Activated CD8-positive, alpha-beta memory T cell treated with anti-CD3 and anti-CD28 coated beads, Interleukin-2, amount 50 U/mL, for 1 hour (primary cell): ENCODE measurements around the gene NUAK1.
"Not testable (repeated sequence)": the region's sequence is repeated elsewhere in the genome, so short reads cannot be mapped to it uniquely, and the experiment has no call there.

Source experiments
- DNase-seq: peaks from one replicate; pipeline ENCODE4 v3.0.0-alpha.2; 2020; ENCODE audit errors: extremely low read depth

NUAK1 gene

DNA sequence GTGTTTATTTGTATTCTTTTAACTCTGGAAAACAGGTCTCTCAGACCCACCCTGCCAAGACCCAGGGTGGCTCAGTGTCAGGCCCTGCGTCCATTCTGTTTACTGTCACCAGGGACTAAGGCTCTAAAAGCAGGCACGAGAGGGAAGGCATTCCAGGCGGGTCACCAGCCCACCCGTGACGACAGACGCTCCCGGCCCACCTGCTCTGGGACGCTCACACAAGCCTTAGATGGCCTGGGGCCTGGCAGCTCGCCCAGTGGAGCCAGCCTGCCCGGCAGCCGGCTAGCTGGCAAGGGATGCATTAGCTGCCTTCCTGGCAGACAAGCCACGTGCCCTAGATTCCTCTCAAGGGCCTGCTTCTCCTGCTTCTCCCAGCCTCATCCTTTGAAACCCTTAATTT is 9.2 kb upstream of the NUAK1 start:
- no peak for DNase-seq

DNA sequence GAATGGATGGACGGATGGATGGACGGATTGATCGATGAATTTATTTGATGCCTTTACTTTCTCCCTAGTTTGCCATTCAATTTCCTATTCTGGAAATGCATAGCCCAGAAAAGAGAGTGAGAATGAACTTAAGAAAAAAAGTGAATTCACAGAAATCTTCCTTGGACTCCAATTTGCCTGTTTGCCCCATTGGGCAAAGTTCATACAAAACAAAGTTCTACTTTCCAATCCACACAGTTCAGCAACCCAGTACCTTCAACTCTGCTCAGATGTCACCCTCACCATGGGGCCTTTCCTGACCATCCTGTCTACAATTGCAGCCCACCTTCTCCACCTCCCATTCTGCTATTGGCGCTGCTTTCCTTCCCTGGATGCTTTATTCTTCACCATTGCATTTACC is 8.2 kb upstream of the NUAK1 start:
- no peak for DNase-seq

DNA sequence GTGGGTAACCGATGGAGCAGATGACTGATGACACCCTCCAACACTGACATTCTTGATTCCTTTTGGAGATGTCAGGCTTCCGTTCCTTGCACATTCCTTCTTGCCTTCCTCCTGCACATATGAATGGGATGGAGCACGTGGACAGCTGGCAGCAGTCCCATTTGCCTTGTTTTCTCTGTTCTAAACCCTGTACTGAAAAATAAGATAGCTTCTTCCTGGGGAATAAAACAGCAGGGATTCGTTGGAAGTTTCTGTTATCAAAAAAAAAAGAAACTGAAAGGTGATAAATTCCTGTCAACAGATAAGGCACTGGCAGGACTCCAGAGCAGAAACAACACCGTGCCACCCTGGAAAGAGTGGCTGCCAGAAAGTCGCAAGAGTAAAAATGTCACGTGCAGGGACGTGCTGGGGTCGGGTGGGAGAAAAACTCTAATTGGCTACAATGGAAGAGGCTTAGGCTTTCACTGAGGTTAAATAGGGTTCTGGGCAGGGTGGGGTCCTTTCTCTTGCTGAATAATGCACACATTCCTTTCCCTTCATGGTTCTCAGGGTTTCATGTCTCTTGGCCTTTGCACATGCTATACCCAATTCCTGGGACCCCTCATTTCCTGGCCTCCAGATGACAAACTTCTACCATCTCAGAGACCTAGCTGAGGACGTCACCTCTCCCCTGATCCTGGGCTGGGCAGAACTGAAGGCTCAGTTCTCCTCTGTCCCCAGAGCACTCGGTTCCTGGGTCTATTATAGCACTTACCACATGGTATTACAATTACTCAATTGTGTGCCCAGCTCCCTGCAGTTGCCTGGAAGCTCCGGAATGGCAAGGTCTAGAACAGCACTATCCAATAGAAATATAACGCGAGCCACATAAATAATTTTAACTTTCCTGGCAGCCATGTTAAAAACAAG is 7.0 kb upstream of the NUAK1 start:
- no peak for DNase-seq

DNA sequence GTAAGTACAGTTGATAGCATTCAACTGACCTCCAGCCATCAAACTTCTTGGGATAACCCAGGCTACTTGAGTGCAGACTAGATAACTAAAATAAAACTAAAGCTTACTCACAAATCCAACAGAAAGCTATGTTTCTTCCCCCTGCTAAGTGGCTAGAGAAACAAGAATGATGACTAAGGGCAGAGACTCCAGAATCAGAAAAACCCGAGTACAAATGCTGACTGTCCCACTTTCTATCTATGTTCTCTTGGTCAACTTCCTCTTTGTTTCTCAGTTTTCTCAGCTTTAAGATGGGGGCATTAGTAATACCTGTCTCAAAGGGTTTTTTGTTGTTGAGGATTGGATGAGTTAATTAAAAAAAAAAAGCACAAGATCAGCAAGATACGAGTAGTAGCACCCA is 6.1 kb upstream of the NUAK1 start:
- DNase-seq: no peak

DNA sequence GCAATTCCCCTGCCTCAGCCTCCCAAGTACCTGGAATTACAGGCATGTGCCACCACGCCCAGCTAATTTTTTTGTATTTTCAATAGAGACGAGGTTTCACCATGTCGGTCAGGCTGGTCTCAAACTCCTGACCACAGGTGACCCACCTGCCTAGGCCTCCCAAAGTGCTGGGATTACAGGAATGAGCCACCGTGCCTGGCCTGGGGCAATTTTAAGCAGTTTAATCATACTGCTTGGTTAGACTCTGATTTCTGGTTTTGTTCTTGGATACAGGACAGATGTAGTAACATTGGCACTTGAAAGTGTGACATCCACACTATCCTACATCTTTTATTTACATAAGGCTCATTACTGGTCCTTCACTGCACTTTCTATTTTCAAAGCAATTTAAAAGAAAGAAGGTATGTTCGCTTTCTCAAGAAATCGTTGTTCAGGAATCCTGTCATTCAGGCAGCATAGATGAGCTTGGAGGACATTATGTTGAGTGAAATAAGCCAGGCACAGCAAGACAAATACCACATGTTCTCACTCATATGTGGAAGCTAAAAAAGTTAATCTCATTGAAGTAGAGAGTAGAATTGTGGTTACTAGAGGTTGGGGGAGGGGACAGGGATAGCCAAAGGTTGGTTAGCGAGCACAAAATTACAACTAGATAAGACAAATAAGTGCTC is 4.0 kb upstream of the NUAK1 start:
- DNase-seq: no peak

DNA sequence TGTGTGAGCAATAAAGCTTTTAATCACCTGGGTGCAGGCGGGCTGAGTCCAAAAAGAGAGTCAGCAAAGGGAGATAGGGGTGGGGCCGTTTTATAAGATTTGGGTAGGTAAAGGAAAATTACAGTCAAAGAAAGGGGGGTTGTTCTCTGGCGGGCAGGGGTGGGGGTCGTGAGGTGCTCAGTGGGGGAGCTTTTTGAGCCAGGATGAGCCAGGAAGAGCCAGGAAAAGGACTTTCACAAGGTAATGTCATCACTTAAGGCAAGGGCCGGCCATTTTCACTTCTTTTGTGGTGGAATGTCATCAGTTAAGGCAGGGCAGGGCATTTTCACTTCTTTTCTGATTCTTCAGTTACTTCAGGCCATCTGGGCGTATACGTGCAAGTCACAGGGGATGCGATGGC is 3.2 kb upstream of the NUAK1 start:
- not testable (repeated sequence) for DNase-seq

DNA sequence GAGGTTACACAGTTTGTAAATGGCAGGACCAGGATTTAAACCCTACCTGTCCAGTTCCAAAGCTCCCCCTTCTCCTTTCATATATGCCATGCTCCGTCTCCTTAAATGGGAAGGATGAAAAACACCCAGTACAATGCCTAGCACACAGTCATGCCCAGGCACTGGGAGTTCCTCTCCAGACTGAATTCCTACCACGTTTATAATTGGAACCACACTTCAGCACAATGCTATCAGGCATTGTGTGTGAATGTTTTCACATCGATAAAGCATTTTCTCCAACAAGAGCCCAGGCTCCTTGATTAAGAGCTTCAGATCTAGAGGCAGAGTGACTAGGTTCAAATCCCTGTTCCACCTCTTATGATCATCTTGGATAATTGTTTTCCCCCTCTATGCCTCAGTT is 2.7 kb upstream of the NUAK1 start:
- DNase-seq: no peak

DNA sequence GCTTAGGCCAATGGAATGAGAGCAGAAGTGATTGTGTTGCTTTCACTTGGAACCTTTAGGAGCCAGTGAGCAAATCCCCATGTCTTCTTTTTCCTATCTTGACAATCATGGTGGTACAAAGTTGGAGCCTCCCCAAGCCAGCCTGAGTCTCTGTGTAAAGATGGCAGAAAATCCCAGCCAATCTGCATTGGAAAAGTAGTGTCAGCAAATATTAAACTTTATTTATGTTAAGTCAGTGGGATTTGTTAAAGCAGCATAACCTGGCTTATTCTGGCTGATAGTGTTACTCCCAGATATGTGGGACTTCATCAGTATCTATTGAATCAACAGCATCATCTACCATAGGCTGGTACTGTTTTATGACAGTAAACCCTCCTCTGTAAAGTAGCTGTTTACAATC is 2.2 kb upstream of the NUAK1 start:
- no peak for DNase-seq

DNA sequence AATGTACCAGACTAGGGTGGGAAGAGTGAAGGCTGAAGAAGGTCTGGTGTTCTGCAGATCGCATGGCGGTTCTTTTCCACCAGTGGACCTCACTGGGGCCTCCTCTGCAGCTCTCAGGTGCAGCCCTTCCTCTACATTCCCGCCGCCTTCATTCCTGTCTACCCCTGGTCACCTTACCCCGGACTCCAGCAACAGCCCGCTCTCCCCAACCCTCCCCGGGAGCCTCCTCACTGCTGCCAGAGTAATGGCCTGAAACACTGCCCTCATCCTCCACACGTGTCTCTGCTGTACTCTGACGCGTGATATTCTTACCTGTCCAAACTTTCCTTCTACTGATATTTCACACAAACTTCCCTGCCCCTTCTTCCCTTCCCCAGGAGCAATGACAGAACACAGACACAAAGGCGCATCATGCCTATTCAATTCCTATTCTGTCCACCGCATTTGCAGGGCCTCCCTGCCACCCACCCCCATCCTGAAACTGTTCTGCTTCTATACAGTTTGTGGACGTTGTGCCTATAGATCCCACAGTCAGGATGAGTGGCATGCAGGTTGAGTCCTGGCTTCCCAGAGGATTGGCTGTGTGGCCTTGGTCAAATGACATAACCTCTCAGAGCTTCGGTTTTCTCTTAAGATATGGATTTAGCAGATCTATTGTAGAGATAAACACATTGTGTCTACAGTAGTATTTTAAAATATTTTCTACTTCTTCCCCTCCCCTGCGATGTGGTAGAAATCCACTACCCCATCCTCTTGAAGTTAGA is 1.7 kb upstream of the NUAK1 start:
- no peak for DNase-seq

DNA sequence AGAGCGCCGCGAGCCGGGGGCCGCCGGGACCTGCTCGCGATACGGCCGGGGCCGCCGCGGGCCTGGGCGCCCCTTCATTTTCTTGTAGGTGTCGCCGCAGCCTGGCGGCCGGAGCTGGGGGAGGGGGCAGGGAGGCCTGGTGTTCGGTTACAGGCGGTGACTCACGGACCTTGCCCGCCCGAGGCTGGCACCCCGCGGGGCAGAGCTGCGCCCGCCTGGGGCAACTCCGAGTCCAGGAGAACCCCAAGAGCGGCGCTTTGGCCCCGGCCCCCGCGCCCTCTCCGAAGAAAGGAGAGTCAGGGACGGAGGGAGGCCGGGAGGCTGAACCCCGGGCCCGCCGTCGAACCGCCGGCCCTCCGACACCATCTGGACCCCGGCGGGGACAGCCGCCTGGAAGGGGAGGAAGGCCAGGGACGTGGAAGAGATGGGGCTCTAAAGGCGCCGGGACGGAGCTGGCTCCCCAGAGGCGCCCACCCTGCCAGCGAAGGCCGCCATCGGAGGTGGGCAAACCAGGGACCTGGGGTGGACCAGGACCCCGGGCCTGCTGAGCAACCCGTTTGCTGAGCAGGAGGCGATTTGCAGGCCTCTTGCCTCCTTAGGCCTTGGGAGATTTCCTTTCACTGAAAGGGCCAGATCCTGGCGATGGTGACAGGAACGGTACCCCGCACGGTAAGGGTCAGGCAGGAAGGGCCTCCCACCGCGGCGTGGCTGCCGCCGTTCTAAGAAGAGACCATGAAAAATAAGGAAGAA is 843 bp upstream of the NUAK1 start:
- no peak for DNase-seq

DNA sequence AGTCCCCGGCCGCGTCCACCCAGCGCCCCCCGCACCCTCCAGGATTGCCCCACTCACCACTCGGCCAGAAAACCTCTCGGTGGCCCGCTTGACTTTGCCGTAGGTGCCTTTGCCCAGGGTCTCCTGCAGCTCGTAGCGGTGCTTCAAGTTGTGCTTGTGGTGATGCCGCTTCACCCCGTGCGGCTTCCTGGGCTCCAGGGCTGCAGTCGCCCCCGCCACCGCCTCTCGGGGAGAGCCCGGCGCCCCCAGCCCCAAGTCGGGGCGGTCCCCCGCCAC is 459 bp downstream of the NUAK1 start:
- DNase-seq: no peak

DNA sequence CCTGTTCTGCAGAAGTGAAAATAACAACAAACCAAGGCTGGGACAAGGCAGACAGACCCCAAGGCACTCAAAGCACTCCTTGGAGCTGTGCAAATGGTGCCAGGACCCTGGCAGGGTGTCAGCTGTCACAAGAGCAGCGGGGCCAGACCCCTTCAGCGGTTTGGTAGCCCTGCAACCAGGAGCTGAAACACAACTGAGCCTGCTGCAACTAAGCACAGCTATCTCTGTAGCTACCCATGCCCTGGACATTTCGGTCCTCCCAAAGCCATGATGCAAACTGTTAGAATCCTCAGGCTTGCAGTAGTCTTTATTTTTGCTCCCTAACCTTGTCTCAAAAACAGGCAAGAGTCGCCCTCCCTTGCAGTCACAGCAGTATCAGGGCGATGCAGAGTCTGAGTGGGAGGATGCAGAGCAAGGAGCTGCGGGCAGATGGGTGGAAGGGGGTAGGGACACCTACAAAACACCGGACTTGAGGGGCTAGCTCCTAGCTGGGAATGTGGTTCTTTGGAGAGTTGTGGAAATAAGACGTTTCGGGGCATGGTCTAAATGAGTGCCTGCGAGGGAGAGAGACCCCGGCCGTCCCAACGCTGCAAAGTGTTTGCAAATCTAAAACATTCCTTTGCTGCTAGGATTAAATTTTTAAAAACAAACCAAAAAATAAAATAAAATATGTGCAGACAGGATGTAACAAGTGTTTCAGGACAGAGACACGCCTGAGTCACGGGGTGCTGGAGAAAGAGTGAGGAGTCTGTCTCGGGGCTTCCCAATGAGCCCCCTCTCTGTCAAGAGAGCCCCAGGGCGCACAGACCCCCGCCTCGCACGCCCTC is 1.0 kb downstream of the NUAK1 start:
- no peak for DNase-seq

DNA sequence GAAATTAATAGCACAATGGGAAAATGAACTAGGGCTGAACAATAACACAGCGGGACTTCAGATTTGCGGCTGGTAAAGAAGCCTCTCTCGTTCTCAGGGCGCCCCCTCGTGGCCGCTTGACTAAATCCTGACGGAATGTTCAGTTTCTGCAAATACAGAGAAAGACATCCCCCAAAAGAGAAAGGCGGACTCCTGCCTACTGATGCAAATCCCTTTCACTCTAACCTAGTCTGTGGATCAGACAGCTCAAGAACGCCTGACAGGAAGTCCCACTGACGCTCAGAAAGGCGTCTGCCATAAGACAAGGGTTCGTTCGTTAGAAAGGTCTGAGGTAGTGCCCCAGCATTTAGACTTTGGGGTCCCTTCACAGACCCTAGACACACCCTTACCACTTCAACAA is 2.5 kb downstream of the NUAK1 start:
- peak; percentile 36 for DNase-seq

DNA sequence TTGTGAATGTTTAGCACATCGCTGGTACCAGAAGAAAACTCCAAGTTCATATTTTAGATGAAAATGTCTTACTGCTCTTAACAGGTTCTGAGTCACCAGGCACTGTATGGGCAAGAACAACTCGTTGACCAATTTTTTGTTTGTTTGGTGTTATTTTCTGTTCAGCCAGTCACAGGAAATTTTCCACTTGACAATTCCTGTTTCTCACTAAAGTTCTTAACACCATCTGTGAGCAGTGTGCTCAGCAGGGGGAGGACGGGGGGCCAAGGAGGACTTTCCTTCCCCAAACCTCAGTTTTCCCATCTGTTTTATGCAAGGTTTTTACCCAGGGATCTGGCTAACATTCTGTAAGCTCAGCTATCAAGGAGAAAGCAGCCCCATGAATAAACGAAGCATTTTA is 3.0 kb downstream of the NUAK1 start:
- DNase-seq: no peak

DNA sequence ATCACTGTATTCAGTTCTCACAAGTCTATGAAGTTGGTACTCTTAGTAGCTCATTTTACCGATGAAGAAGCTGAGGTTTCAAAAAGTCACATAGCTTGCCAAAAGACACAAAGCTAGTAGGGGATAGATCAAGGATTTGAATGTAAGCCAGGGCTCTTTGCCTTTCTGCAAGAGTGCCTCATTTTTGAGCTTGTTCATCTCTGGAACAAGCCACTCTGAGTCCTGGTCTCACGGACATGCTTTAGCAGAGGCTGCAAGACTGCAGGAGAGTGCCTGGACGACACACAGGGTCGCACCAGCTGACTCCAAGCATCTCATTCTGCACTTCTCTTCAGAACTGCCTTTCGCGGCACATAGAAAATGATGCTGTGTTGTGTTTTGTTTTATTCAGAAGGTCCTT is 3.7 kb downstream of the NUAK1 start:
- DNase-seq: no peak

DNA sequence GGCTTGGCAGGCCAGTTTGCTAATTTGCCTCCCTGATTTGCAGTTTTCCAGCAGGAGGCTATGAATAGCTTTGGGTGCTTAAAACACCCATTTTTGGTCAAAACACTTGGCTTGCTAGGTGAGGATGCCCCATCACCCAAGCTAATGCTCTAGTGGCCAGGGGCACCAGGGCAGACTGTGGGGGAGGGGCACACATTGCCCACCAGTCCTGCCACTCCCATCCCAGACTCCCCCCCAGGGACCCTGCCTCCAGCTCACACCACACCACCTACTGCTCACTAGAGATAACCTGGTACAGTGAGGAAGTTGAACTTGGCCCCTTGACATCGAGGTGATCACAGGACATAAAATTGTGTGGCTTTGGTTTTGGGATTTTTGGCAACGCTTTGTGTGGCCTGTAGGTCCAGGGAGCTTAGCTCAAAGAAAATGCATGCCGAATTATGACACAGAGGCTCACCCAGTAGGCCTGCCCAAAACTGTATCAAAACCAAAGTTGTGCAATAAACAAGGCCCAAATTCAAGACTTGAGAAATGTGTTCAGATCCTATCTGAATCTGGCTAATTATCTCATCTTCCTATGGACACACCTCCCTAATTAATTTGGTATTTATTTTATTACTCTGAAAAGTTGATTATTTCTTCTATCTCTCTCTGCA is 4.3 kb downstream of the NUAK1 start:
- DNase-seq: no peak

DNA sequence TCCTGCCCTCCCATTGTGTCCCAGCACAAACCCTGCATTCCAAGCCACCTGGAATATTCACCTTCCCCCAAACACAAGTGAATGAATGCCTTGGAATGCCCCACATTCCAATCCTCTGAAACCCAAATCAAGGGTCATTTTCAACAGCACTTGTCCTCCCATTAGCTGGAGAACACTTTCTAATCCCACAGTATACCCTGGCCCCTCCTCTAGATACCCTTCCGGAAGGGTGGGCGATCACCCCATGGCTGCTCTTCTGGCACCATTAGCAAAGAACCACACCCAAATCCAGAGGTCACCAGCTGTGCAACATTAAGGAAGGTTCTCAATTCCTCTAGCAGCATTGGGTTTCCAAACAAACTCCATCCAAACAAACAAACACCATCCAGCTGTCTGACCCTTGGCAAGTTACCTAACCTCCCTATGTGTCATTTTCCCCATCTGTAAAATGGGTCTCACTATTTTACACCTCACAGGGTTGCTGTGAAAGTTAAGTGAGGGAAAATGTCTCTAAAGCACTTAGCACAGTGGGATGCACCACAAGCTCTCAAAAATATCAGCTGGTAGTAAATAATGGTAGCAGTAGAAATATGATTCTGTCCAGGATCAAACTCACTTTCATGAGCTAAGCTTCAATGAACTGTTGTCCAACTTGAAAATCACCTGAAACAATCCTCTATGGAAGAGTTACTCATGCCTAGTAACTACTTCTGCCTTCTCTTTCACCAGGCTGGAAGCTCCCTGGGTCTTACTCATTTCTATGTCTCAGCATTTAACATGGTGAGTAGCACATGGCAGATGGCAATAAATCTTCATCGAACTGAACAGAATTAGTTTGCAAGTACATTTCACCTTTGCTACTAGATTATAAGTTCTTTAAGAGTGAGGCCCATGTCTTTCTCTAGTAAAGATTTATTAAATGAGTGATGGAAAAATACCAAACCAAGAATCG is 5.3 kb downstream of the NUAK1 start:
- no peak for DNase-seq

DNA sequence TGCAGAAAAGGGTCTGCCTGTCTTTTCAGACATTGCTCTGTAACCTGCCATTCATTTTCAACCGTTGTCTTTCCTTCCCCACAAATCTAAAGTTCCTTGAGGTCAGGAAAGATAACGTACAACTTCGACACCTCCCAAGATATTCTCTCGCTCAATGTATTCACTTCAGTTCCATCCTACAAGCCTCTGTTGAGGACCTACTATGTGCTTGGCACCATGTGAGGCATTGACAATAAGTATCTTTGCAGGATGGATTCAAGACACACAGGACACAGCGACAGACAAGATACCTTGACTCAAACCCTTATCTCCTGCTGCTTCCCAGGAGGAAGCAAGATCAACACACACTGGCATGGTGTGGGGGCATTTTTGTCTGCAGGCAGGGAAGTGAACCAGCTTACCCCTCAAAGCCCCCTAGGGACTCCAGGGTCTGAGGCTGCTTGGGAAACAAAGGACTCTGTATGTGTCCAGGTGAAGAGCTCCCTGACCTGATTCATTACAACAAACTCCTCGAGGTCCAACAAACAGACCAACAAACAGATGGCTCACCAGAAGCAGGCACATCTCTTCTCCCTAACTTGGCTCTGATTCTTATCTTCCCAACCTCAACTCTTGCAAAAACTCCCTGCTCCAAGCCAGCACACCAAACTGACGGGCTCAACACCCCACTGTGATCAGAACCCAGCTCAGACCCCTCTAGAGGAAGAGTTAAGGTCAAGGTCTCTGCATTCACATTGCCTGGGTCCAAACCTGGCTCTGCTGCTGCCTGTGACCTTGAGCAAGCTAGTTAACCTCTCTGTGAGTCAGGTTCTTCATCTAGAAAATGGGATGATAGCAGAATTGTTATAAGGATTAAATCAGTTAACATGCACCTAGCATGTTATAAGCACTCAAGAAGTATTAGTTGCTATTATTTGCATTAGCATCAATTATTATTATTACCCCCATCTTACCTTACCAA is 6.3 kb downstream of the NUAK1 start:
- DNase-seq: no peak
